GM23248 (cell line): ENCODE measurements around the gene FLII.

Experiments used
- EZH2 ChIP-seq: fragments of 200-600 bp; sonication (generic); IDR thresholded peaks from 2 replicates; pipeline ENCODE4 v1.6.1; 2018; ENCODE audit warnings: antibody characterized with exemption, mild to moderate bottlenecking; ENCODE audit not compliant: insufficient read depth, poor library complexity, severe bottlenecking
- EZH2phosphoT487 ChIP-seq: fragments of 200-600 bp; sonication (generic); IDR thresholded peaks from 2 replicates; pipeline ENCODE4 v1.6.1; 2018; ENCODE audit warnings: antibody characterized with exemption, moderate library complexity, mild to moderate bottlenecking, low read depth; ENCODE audit not compliant: insufficient read depth

DNA sequence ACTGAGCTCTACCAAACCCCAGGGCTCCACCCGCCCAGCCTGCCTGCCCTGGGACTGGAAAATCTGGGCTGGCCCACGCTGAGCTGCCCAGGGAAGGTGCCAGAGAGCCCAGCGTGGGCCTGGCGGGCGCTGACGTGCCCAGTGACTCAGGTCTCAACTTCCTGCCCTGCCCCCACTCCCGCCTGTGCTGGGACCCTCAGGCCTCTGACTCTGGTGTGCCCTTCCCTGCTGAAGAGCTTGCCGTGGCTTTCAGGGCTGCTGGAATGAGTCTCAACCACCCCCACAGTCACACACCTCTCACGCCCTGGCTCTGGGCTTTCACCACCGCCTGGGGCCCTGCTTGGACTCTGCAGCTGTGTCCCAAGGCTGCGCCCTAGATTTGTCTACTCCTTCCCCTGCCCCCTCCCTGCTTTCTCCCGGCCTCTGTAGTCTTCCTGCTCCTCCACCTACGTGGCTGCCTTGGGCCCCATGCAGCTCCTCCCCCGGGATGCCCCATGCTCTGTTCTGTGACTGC, 22.7 kb downstream of the FLII start:
- TF ChIP-seq EZH2phosphoT487 (no peak), EZH2 (no peak)
